Fibroblast of peridontal ligament (primary cell): ENCODE measurements around the gene LCE4A.
"Not testable (repeated sequence)": the region's sequence is repeated elsewhere in the genome, so short reads cannot be mapped to it uniquely, and the experiment has no call there.

Experiments used
- DNase-seq: peaks from one replicate; pipeline ENCODE4 v3.0.0-alpha.2; 2010; ENCODE audit errors: extremely low read depth

The LCE4A gene

DNA sequence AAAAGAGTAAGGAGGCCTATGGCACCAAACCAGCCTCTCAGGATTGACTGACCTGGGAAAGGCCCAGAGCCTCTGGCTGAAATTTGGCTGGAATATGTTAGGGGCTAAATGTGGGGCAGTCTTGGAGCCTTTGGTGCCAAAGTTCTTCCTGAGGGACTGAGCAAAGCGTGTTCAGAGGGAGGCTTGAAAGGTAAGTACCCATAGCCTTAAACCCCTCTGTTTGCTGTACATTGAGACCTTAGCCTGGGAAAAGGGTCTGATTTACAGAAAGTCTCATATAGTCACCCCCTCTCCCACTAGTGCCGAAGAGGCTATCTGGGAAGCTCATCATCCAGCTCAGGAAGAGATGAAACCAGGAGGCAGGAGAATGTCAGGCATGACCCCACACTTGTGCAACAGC is at the start of gene LCE4A:
Gene LCE4A, plus strand, starts transcription at position 301 of the 400 bp plus-strand sequence. CDS start 916 bp downstream, outside the sequence.
- no peak for DNase-seq

DNA sequence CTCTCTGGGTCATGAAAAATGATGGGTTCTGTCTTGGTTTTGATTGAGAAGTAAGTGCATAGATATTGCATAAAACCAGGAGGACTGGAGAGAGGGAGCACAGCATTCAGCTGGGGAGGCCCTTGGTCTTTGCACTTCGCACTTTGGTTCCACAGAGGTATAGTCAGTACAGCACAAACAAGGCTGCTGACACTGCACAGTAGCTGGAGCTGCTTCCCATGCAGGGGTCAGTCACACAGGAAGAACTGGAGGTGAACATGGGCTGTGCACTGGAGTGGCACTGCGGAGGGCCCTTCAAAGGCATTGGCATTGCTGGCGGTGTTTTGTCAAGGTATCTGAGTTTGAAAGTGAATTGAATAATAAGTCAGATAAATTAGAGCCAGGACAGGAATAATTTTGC is 49.3 kb upstream of the LCE4A start:
- no peak for DNase-seq

GRCh38 chr1:152663098-152663497 is 44.9 kb upstream of the LCE4A start, which contains the start of gene LCE2D:
Gene LCE2D, plus strand, starts transcription at chr1:152663380. Its CDS starts 726 bp downstream, at chr1:152664106.
- no peak for DNase-seq

- DNase-seq, result not testable (repeated sequence)
Observed at GRCh38 chr1:152666171-152666570, 41.8 kb upstream of the LCE4A start.

DNA sequence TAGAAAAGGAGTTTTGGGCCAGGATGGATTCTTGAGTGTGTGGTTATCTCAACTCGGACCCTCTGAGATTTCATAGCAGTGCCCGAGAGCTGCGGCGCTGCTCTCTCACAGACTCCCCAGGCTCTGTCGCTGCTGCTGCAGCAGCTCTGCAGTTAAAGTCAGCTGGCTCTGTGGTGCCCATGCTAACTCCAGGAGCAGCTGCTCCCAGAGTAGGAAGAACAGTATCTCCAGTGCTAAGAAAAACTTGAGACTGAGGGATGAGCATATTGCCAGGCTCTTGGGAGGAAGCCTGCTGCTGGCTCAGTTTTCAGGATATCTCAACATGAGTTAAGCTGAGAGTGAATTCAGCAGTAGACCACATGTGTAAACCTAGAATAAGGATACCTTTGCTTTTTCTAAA is 40.3 kb upstream of the LCE4A start:
- DNase-seq, result no peak

DNA sequence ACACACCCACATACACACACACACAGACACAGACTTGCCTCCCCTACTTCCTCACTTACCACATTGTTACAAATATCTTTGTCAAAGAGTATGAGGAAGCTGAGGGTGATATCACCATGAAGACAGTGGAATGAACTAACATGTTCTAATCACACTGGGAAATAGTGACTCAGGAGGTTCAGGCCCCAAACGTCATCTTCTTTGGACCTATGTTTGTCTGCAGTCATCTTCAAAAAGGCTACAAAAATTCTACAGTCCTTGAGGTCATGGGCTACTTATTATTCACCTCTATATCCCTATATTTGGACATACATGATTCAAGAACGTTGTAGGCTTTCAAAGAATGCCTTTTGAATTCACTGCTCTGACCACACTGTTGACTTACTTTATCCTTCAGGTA is 34.9 kb upstream of the LCE4A start:
- DNase-seq, result no peak

DNA sequence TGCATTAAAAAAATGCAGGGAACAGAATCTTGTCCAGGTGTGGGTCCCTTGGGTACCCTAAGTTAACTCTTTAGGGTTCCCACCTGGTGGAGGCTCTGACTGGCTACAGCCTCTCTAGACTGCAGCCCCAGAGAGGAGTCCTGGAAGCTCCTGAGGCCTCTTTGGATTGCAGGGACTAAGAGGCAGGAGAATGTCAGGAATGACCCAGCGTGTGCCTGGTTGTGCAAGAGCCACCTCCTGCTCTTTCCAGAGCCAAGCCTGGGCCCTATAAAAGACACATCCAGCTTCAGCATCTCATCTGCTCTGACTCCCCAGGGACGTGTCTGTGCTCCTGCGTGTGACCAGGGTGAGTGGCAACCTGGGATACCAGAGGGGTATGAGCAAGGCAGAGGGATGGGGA is 33.0 kb upstream of the LCE4A start, which contains the start of gene LCE2C:
Gene LCE2C, plus strand, starts transcription at position 297 of the 400 bp plus-strand sequence. CDS start 737 bp downstream, outside the sequence.
- DNase-seq, result not testable (repeated sequence)

GRCh38 chr1:152679459-152679858 is 28.5 kb upstream of the LCE4A start:
- no peak for DNase-seq

DNA sequence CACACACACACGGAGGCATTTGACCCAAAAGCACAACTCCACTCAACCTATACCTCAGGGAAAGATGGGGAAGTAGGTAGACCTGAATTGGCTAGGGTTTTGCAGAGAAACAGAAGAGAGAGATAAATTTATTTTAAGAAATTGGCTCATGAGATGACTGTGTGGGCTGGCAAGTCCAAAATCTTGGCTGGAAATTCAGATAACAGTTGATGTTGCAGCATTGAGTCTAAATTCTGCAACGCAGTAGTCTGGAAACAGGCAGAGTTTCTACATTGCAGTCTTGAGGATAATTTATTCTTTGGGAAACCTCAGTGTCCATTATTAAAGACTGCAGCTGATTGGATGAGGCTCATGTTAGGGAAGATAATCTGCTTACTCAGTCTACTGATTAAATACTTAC is 26.3 kb upstream of the LCE4A start:
- no peak for DNase-seq

DNA sequence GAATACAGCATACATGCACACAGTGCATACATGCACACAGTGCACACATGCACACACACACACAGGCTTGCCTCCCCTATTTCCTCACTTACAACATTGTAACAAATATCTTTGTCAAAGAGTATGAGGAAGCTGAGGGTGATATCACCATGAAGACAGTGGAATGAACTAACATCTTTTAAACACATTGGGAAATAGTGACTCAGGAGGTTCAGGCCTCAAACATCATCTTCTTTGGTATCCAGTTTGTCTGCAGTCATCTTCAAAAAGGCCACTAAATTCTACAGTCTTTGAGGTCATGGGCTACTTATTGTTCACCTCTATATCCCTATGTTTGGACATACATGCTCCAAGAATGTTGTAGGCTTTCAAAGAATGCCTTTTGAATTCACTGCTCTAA is 24.1 kb upstream of the LCE4A start:
- DNase-seq, result no peak

- not testable (repeated sequence) for DNase-seq
Observed at GRCh38 chr1:152685823-152686222, 22.1 kb upstream of the LCE4A start, which contains the start of gene LCE2B. Gene LCE2B, plus strand, starts transcription at chr1:152686123. Its CDS starts 721 bp downstream, at chr1:152686844.

- DNase-seq, result no peak
Observed at GRCh38 chr1:152697701-152698600, 10.0 kb upstream of the LCE4A start, which contains the start of gene LCE2A. Gene LCE2A, plus strand, starts transcription at chr1:152698345. Its CDS starts 557 bp downstream, at chr1:152698902.

- DNase-seq, result peak; percentile 26
Observed at GRCh38 chr1:152699746-152700145, 8.2 kb upstream of the LCE4A start.

- no peak for DNase-seq
Observed at GRCh38 chr1:152718238-152718637, 10.3 kb downstream of the LCE4A start.

DNA sequence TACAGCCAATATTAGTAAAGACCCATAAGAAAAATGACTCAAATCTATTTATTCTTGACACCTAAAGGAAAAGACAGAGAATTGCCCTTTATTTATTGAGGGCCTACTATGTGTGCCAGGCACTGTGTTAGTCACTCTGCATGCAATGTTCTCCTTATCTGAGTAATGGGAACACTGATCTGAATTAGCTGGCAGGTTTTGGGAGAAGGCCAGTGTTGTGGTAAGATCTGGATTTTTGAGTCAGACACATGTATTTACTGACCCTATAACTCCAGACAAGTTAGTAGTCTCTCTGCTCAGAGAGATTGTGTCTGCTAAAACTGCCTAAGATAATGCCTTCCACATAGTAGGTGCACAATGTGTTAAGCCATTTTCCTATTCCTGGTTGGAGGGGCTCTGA is 17.3 kb downstream of the LCE4A start:
- peak; percentile 5 for DNase-seq

GRCh38 chr1:152728986-152729385 is 21.0 kb downstream of the LCE4A start:
- DNase-seq, result no peak

- no peak for DNase-seq
Observed at GRCh38 chr1:152735648-152736047, 27.7 kb downstream of the LCE4A start.

DNA sequence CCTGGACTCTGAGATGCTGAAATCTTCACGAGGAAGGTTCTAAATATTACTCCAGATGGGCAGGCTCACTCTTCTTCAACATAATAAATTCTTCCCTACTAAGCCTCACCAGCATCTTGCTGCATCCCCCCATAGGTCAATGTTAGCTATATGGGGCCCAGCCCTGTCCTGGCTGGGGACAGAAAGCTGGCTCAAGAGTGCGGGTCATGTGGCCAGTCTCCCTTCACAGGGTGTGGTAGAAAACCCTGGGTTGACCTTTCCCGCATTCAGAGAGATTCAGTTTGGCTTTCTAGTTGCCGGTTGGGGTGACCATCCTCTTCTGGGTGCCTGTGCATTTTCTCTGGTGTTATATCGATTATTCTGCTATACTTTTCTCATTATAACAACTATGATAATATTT is 30.0 kb downstream of the LCE4A start:
- DNase-seq, result no peak

GRCh38 chr1:152739841-152740240 is 31.9 kb downstream of the LCE4A start:
- no peak for DNase-seq

DNA sequence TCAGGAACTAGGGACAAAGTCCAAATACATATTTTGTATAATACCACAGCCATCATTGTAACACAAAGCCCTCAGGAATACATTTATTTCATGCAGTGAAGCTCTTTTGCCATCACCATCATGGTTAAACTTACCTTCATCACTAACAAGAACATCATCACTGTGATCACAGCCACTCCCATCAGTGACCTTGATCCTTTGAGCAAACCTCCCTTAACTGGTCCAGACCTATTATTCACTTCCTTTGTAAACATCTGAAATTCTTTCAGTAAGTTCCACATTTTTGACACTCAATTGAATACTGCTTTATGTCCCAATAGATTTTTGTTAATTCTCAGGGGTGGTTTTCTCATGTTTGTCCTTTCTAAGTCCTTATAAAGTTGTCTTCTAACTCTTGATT is 33.7 kb downstream of the LCE4A start:
- DNase-seq, result no peak

GRCh38 chr1:152743371-152744145 is 35.6 kb downstream of the LCE4A start:
- no peak for DNase-seq

- peak; percentile 71 for DNase-seq
Observed at GRCh38 chr1:152745289-152745704, 37.3 kb downstream of the LCE4A start.
